ENCODE results near the gene TRAPPC11.
"Not testable (repeated sequence)": the region's sequence is repeated elsewhere in the genome, so short reads cannot be mapped to it uniquely, and the experiment has no call there.

The TRAPPC11 gene

DNA sequence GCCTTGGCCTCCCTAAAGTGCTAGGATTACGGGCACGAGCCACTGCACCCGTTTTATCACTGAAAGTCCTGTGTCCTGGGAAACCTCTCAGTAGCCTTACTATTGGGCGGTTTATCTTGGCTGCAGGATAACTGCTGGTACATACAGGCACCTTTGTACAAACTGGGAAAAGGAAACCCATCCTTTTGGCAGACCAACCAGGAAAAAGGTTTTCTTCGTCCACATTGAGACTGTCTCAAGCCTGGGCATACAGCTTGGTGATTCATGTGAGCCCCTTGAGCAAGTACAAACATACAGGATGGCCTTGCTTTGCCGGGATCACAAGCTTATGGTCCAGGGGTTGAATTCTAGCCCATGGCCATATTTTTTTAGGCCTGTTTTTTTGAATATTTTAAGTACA, 32.9 kb upstream of the TRAPPC11 start:
- H3K36me3 ChIP-seq (ENCODE audit: insufficient read depth, low read length), result no peaks in the 10 kb centered on the region
- no peak overlapping the region for H3K27ac ChIP-seq (ENCODE audit: low read depth, low read length)
- no peak overlapping the region for H3K4me3 ChIP-seq (ENCODE audit: low read length)
- no peak overlapping the region for H3K9ac ChIP-seq (ENCODE audit: low read depth, low read length)
- H3K27me3 ChIP-seq (ENCODE audit: insufficient read depth, low read length), result no peaks in the 10 kb centered on the region
- H3K4me1 ChIP-seq (ENCODE audit: insufficient read depth, low read length), result no peaks in the 10 kb centered on the region
- H3K9me3 ChIP-seq (ENCODE audit: insufficient read depth, low read depth, low read length), result no peaks in the 10 kb centered on the region
- 92% methylated on average over 6 of the region's 6 CpGs for WGBS

DNA sequence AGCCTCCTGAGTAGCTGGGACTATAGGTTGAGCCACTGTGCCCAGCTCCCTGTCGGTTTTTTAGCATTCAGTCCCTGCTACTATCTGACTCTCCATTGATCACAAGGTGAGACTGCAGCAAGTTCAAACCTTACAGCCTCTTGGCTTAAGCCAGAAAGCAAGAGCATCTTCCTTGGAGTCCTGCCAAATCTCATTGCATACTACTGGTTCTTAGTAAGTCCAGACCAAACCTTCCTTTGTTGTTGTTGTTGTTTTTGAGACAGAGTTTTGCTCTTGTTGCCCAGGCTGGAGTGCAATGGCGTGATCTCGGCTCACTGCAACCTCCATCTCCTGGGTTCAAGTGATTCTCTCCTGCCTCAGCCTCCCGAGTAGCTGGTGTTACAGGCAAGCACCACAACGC, 31.8 kb upstream of the TRAPPC11 start:
- not testable (repeated sequence) for H3K9me3 ChIP-seq (ENCODE audit: insufficient read depth, low read depth, low read length); H3K27ac ChIP-seq (ENCODE audit: low read depth, low read length); H3K9ac ChIP-seq (ENCODE audit: low read depth, low read length); H3K27me3 ChIP-seq (ENCODE audit: insufficient read depth, low read length); H3K4me1 ChIP-seq (ENCODE audit: insufficient read depth, low read length); H3K36me3 ChIP-seq (ENCODE audit: insufficient read depth, low read length); H3K4me3 ChIP-seq (ENCODE audit: low read length)
- 91% methylated on average over 5 of the region's 5 CpGs for WGBS

DNA sequence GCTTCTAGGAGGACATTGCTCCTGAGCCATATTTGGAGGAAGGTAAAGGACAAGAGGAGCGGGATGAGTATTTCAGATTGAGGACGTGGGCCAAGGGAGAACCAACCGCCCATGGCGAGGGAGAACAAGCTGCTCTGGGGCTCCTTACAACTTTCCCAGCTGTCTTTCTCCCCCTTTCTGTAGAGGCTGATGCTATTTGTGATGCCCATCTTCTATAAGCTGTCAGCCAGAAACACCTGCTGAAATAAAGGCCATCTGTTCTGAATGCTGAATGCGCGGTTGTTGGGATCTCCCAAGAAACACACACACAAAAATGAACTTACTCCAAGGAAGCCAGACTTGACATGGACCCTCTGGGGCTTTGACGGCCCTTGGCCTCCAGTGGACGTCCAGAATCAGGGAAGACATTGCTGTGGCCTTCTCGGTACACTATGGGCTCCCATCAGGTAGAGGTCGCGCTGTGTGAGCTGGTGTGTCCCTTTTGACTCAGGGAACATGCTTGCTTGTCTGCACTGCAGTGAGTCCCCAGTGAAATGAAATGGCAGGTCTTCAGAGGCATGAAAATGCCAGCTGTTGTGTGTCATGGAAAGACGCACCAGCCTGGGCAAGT, 31.0 kb upstream of the TRAPPC11 start:
- Histone ChIP-seq H3K27ac (ENCODE audit: low read depth, low read length) (no peak overlapping the region), H3K9me3 (ENCODE audit: insufficient read depth, low read depth, low read length) (no peaks in the 10 kb centered on the region), H3K9ac (ENCODE audit: low read depth, low read length) (no peak overlapping the region), H3K36me3 (ENCODE audit: insufficient read depth, low read length) (no peaks in the 10 kb centered on the region), H3K27me3 (ENCODE audit: insufficient read depth, low read length) (no peaks in the 10 kb centered on the region), H3K4me3 (ENCODE audit: low read length) (no peak overlapping the region), H3K4me1 (ENCODE audit: insufficient read depth, low read length) (no peaks in the 10 kb centered on the region)
- WGBS, result 88% methylated on average over 12 of the region's 12 CpGs

DNA sequence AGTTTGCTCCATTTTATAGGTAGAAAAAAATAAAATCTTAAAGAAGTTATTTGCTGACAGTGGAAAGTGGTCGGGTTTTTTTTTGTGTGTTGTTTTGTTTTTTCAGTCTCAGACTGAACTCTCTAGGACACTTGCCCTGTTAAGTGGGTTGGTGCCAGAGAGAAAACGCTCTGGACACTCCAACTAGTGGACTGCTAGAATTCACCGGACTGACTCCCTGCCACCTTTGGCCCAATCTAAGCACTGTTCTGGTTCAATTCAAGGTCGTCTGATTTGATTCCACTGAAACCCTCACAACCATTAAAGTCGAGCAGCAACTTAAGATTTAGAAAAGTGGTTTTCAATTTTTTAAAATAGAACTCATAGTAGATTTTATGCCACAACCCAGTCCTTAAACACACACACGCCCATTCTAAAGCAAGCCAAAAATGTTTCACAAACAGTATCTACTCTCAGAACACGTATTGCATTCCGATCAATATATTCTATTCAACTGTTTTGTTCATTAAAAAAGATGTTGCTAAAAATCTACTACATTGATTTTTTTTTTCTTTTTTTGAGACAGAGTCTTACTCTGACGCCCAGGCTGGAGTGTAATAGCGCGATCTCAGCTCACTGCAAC, 27.4 kb upstream of the TRAPPC11 start:
- peaks cover 29% of the 10 kb centered on the region for H3K4me1 ChIP-seq (ENCODE audit: insufficient read depth, low read length)
- H3K36me3 ChIP-seq (ENCODE audit: insufficient read depth, low read length), result no peaks in the 10 kb centered on the region
- H3K4me3 ChIP-seq (ENCODE audit: low read length), result no peak overlapping the region
- no peak overlapping the region for H3K9ac ChIP-seq (ENCODE audit: low read depth, low read length)
- H3K9me3 ChIP-seq (ENCODE audit: insufficient read depth, low read depth, low read length), result no peaks in the 10 kb centered on the region
- 94% methylated on average over 10 of the region's 11 CpGs for WGBS
- H3K27ac ChIP-seq (ENCODE audit: low read depth, low read length), result no peak overlapping the region
- H3K27me3 ChIP-seq (ENCODE audit: insufficient read depth, low read length), result no peaks in the 10 kb centered on the region

DNA sequence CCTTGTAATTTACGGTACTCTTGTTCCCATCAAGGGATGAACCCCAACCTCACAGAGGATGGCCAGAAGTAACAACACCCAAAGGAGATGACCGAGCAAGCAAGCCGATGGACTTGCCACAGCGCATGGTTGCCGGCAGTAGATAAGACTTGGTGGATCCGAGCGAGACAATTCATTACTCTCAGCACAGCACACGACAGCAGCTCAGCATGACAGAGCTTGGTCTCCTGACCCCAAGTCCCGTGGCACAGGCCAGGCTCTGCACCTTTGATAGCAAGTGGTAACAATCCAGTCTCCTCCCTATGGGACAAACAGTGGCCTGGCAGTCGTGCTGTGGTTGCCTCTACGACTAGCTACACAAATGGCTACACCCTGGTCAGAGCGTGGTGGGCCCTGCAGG, 26.4 kb upstream of the TRAPPC11 start:
- no peaks in the 10 kb centered on the region for H3K36me3 ChIP-seq (ENCODE audit: insufficient read depth, low read length)
- no peak overlapping the region for H3K4me3 ChIP-seq (ENCODE audit: low read length)
- no peaks in the 10 kb centered on the region for H3K27me3 ChIP-seq (ENCODE audit: insufficient read depth, low read length)
- no peaks in the 10 kb centered on the region for H3K9me3 ChIP-seq (ENCODE audit: insufficient read depth, low read depth, low read length)
- H3K9ac ChIP-seq (ENCODE audit: low read depth, low read length), result no peak overlapping the region
- H3K4me1 ChIP-seq (ENCODE audit: insufficient read depth, low read length), result peaks cover 39% of the 10 kb centered on the region
- no peak overlapping the region for H3K27ac ChIP-seq (ENCODE audit: low read depth, low read length)
- 92% methylated on average over 12 of the region's 12 CpGs for WGBS

DNA sequence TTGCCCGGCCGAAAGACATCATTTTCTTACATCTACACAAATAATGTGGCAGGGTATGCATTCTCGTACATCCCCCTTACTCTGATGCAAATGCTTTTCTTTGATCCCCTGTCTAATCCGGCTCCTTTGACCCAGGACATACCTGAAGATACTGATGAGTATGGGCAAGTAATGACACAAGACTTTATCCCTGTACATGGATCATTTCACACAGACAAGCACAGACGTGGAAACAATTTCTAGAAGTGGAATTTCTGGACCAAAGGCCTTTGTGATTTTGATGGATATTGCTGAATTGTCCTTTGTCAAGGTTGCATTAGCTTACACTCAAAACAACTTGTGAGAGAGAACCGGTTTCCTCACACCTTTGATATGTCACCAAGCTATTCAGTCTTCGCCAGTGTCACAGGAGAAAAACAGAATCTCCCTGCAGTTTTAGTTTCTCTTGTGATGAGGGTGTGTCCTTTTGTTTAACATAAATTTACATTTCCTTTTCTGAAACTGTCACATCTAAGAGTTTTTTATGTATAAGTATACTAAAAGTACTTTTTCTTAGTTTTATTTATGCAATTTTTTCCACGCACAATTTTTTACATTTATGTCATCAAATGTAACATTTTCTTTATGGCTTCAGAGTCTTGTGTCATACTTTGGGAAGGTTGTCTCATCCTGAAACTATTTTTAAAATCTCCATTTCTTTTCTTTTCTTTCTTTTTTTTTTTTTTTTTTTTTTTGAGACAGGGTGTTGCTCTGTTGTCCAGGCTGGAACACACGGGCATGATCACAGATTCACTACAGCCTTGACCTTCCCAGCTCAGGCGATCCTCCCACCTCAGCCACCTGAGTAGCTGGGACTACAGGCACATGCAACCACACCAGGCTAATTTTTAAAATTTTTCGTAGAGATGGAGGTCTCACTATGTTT, 25.4 kb upstream of the TRAPPC11 start:
- no peaks in the 10 kb centered on the region for H3K9me3 ChIP-seq (ENCODE audit: insufficient read depth, low read depth, low read length)
- H3K36me3 ChIP-seq (ENCODE audit: insufficient read depth, low read length), result no peaks in the 10 kb centered on the region
- no peak overlapping the region for H3K27ac ChIP-seq (ENCODE audit: low read depth, low read length)
- no peak overlapping the region for H3K4me3 ChIP-seq (ENCODE audit: low read length)
- H3K27me3 ChIP-seq (ENCODE audit: insufficient read depth, low read length), result no peaks in the 10 kb centered on the region
- H3K4me1 ChIP-seq (ENCODE audit: insufficient read depth, low read length), result peaks cover 39% of the 10 kb centered on the region
- WGBS, result 80% methylated on average over 9 of the region's 11 CpGs
- H3K9ac ChIP-seq (ENCODE audit: low read depth, low read length), result no peak overlapping the region

DNA sequence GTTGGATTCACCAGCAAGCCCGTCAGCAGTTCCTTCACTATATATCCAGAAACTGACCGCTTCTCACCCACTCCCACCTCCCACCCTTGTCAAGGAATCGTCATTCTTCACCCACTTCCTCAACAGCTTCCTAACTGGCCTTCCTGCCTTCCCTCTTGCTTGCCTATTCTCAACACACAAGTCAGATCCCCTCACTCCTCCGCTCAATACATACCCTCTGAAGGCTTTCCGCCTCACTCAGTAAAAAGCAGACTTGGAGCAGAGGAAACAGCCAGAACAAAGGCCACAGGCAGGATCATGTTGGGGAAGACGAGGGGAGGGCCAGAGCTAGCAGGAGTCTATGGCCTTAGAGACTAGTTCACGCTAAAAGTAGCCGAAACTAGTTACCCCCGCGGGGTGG, 23.8 kb upstream of the TRAPPC11 start:
- H3K4me3 ChIP-seq (ENCODE audit: low read length), result no peak overlapping the region
- peaks cover 39% of the 10 kb centered on the region for H3K4me1 ChIP-seq (ENCODE audit: insufficient read depth, low read length)
- peak overlapping the region; percentile 3; the same call in 1 of the 2 replicates for H3K27ac ChIP-seq (ENCODE audit: low read depth, low read length)
- 42% methylated on average over 10 of the region's 10 CpGs for WGBS
- no peaks in the 10 kb centered on the region for H3K36me3 ChIP-seq (ENCODE audit: insufficient read depth, low read length)
- peak overlapping the region; percentile 21; the same call in 1 of the 2 replicates for H3K9ac ChIP-seq (ENCODE audit: low read depth, low read length)
- no peaks in the 10 kb centered on the region for H3K9me3 ChIP-seq (ENCODE audit: insufficient read depth, low read depth, low read length)
- H3K27me3 ChIP-seq (ENCODE audit: insufficient read depth, low read length), result no peaks in the 10 kb centered on the region

DNA sequence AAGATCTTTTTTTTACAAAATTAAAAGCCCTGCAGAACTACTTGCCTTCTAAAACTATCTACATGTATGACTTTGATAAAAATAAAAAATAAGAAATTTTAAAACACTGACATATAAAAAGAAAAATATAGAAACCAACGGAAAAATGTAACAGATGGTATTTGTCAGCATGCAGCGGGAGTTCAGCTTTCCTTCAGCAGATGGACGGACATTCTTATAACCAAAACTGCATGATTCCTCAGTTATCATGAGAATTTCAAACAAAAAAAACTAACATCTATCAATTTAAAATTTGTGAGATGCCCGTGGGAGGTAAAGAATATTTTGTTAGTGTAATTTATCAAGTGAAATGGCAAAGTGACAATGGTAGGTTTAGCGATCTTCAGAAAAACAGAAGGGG, 23.4 kb upstream of the TRAPPC11 start:
- Histone ChIP-seq H3K36me3 (ENCODE audit: insufficient read depth, low read length) (no peaks in the 10 kb centered on the region), H3K4me1 (ENCODE audit: insufficient read depth, low read length) (peaks cover 39% of the 10 kb centered on the region), H3K4me3 (ENCODE audit: low read length) (no peak overlapping the region), H3K27me3 (ENCODE audit: insufficient read depth, low read length) (no peaks in the 10 kb centered on the region), H3K27ac (ENCODE audit: low read depth, low read length) (no peak overlapping the region), H3K9me3 (ENCODE audit: insufficient read depth, low read depth, low read length) (no peaks in the 10 kb centered on the region), H3K9ac (ENCODE audit: low read depth, low read length) (no peak overlapping the region; the same call in 1 of the 2 replicates)
- WGBS, result 89% methylated on average over 5 of the region's 5 CpGs

DNA sequence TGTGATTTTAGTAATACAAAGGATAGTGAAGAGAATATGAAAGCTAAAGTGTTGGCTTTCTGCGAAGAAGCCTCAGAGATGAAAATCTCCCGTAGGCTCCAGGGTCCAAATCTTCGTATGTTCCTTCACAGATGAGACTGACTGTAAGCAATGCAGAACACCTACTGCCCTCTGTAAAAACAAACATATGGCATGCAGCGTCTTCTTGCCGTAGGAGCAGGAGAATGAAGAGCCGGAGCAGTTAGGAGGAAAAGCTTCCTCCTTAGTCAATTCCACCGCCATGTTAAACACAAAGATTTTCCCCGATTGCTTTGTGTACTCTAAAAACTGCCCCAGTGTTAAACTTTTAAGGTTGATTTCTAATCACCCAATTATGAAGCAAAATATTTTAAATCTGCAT, 22.6 kb upstream of the TRAPPC11 start:
- Histone ChIP-seq H3K4me1 (ENCODE audit: insufficient read depth, low read length) (peaks cover 39% of the 10 kb centered on the region), H3K27ac (ENCODE audit: low read depth, low read length) (peak overlapping the region; percentile 20; the same call in 1 of the 2 replicates), H3K27me3 (ENCODE audit: insufficient read depth, low read length) (no peaks in the 10 kb centered on the region), H3K4me3 (ENCODE audit: low read length) (no peak overlapping the region), H3K9me3 (ENCODE audit: insufficient read depth, low read depth, low read length) (no peaks in the 10 kb centered on the region), H3K9ac (ENCODE audit: low read depth, low read length) (peak overlapping the region; percentile 27; the same call in 1 of the 2 replicates), H3K36me3 (ENCODE audit: insufficient read depth, low read length) (peaks cover 2% of the 10 kb centered on the region; the same call in 1 of the 2 replicates)
- WGBS, result 84% methylated on average over 8 of the region's 8 CpGs

DNA sequence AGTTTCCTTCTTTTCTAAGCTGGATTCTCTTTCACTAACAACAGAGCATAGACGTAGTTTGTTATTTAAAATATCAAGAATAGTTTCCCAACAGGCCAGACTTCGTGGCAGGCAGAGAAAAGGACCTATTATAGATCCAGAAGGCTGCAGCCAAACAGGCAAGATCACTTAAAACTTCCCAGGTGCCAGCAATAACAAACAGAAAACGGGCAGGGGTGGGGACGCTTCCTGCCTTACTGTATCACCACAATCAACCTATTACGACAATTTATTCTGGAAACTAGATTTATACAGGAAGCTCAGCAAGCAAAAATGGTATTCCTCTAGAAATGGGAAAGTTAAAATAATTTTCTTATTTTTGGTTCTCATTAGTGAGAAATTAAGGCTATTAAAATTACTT, 22.2 kb upstream of the TRAPPC11 start:
- no peak overlapping the region for H3K4me3 ChIP-seq (ENCODE audit: low read length)
- peak overlapping the region; percentile 20; the same call in 1 of the 2 replicates for H3K27ac ChIP-seq (ENCODE audit: low read depth, low read length)
- 0 out of 2 replicates have a peak overlapping the region, but pooled peaks have one; percentile 27 for H3K9ac ChIP-seq (ENCODE audit: low read depth, low read length)

DNA sequence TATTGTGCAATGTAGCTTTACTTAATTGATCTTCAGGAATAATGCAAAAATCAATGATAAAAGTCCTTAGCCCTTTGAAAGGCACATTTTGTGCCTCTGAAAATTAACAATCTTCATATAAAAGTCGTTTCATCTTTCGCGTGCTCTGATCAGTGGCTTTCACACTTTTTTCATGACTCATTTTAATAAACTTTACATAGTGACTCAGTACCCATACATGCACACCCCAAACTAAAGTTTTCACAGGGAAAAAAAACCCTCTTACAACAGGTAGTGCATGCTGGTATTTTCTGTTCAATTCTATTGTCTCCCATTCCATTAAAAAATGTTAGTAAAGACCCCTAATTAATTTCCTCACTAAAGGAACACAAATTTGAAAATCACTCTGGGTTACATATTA, 21.6 kb upstream of the TRAPPC11 start:
- WGBS, result 72% methylated on average over 3 of the region's 3 CpGs
- no peak overlapping the region for H3K9ac ChIP-seq (ENCODE audit: low read depth, low read length)
- peaks cover 39% of the 10 kb centered on the region for H3K4me1 ChIP-seq (ENCODE audit: insufficient read depth, low read length)
- no peaks in the 10 kb centered on the region for H3K27me3 ChIP-seq (ENCODE audit: insufficient read depth, low read length)
- no peak overlapping the region for H3K4me3 ChIP-seq (ENCODE audit: low read length)
- no peak overlapping the region for H3K27ac ChIP-seq (ENCODE audit: low read depth, low read length)
- H3K9me3 ChIP-seq (ENCODE audit: insufficient read depth, low read depth, low read length), result no peaks in the 10 kb centered on the region
- H3K36me3 ChIP-seq (ENCODE audit: insufficient read depth, low read length), result peaks cover 6% of the 10 kb centered on the region; the same call in 1 of the 2 replicates

More for the DNA sequence above, 22.2 kb upstream of the TRAPPC11 start:
- H3K27me3 ChIP-seq (ENCODE audit: insufficient read depth, low read length), result no peaks in the 10 kb centered on the region
- no peaks in the 10 kb centered on the region for H3K9me3 ChIP-seq (ENCODE audit: insufficient read depth, low read depth, low read length)
- H3K4me1 ChIP-seq (ENCODE audit: insufficient read depth, low read length), result peaks cover 39% of the 10 kb centered on the region
- peaks cover 6% of the 10 kb centered on the region; the same call in 1 of the 2 replicates for H3K36me3 ChIP-seq (ENCODE audit: insufficient read depth, low read length)
- WGBS, result 49% methylated on average over 4 of the region's 5 CpGs
